Endometrium (tissue), 2 donors: ENCODE results near the gene POM121L12.

Experiments used
- FAIRE-seq: peaks from 2 replicates; lab custom pipeline; 2012; peaks lifted over from hg19 to GRCh38; lab: Jason Lieb, UNC
- donor health status: control.
- donor health status: control.

The POM121L12 gene

DNA sequence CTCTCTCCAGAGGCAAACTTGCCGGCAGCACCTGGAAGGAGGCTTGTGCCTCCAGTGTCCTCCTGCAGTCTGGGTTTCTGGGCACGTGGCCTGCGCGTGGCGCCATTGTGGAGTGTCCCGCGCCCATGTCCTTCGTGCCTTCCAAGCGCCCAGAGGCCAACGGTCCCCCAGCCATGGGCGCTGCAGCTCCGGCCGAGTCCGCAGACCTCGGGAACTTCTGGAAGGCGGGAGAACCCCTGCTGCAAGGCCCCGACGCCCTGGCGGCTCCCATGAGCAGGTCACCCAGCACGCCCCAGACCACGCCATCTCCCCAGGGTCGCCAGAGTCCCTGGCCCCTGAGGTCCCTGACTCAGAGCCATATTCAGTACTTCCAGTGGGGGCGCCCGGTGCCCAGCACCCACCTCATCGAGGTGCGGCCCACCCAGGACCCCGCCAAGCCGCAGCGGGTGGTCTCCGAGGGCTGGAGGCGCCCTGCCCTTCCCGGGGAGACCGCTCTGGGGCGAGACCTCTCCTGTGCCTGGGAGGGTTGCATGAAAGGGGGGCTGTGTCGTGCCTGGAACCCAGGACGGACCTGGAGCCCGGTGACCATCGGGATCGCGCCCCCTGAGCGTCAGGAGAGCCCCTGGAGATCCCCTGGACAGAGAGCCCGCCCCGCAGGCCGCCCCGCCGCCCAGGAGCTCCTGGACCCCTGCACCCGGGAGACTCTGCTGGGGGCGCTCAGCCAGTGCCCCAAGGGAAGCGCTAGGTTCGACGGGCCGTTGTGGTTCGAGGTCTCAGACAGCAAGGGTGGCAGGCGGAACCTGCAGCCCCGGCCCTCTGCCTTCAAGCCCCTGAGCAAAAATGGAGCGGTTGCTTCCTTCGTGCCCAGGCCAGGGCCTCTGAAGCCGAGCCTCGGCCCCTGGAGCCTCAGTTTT, at the start of gene POM121L12:
TSS of gene POM121L12 (plus strand) at position 135 of the 914 bp plus-strand sequence. CDS start at position 174, 39 bp downstream.
- FAIRE-seq = no peak

DNA sequence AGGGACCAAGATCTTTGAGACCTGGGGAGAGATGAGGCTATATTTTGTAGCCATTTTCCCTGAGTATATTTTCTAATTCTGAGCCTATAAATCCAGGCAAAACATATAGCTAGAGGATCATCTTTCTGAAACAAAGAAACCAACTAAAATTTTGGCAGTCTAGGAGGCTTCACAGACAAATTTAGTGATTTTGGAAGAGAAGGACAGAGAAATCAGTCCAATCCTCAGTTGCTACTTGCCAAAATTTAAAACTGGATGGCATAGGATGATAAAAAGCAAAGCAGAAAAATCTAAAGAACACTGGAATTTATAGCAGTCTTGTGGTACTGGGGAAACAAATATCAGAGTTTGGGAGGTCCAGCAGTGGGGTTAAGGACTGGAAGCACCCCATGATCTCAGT, 43.4 kb upstream of the POM121L12 start:
- no peak for FAIRE-seq

DNA sequence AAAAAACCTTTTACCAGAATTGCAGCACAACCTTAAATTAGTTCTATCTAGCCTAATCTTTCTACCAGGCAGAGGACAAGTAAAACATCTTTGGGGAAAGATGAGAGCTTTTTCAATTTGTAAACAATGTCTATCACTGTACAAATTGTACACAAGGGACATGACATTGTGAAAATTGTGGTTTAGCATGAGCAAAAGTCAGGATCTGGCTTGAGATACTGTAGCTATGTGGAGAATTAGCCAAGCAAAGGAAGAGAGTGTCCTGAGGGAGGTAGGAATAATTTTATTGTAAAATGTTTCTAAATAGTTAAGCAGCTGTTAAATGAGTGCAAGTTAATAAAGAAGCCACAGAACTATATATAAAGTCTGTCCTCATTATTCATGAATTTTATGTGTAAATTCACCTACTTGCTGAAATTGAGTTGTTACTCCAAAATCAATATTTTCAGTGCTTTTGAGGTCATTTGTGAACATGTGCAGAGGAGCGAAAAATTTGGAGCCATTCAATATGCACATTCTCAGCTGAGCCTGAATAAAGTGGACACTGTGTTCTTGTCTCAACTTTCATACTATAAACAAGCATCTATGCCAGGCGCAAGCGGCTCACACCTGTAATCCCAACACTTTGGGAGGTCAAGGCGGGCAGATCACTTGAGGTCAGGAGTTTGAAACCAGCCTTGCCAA, 42.8 kb upstream of the POM121L12 start:
- FAIRE-seq = no peak

DNA sequence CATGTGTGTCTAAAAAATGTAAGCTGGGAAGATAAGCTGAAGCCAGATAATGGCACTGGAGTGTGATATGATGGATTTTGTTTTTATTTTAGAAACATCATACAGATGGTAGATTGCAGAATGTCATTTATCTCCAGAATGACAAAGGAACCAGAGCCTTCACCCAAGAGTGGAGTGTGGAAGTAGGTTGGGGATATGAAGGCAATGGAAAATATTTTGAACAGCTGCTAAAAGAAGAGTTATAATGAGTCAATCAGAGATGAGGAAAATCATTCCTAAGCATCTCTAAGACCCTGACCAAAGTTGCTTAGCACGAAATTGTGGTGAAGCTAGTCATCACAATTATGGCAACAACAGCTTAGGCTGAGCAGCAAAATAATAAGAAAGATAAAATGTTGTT, 39.8 kb upstream of the POM121L12 start:
- no peak for FAIRE-seq

DNA sequence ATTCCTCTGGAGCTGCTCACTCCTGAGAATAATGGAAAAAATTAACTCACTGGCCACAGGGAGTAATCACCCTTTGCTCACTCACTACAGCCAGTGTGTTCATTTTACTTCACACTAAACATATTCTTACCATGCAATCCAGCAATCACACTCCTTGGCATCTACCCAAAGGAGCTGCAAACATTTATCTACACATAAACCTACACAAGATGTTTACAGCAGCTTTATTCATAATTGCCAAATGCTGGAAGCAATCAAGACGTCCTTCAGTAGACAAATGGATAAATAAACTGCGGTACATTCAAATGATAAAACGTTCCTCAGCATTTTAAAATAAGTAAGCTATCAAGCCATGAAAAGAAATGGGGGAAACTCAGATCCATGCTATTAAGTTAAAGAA, 34.2 kb upstream of the POM121L12 start:
- FAIRE-seq = no peak

DNA sequence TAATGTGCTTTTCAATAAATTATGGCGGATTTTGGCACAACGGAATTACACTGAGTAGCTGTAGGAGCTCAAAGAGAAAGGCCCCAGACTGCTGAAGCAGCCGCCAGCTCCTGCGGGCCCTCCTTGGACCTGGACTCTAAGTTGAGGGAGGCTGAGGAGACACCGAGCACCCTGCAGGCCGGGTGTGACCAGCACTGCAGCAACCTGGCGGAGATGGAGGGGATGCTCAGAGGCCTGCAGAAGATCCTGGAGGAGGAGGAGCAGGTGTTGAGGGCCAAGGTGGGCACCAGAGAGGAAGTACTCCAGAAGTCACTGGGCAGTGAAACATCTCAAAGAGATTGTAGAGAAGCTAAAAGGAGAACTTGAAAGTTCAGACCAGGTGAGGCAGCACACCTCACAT, 33.0 kb upstream of the POM121L12 start:
- no peak for FAIRE-seq

DNA sequence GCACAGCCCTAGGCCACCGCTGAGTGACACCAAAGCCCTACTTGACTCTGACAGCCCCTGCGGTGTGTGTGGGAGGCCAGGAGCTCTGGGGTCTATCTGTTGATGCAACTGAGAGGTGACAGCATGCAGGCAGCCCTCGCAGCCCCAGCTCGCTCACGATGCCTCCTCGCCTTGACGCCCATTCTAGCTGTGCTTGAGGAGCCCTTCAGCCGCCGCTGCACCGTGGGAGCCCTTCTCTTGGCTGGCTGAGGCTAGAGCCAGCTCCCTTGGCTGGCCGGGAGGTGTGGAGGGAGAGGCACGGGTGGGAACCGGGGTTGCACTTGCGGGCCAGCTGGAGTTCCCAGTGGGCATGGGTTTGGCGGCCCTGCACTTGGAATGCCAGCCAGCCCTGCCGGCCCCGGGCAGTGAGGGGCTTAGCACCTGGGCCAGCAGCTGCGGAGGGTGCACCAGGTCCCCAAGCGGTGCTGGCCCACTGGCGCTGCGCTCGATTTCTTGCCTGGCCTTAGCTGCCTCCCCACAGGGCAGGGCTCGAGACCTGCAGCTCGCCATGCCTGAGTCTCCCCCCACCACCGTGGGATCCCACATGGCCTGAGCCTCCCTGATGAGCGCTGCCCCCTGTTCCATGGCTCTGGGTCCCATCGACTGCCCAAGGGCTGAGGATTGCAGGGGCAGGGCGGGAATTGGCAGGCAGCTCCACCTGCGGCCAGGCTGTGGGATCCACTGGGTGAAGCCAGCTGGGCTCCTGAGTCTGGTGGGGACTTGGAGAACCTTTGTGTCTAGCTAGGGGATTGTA, 31.6 kb upstream of the POM121L12 start:
- no peak for FAIRE-seq

DNA sequence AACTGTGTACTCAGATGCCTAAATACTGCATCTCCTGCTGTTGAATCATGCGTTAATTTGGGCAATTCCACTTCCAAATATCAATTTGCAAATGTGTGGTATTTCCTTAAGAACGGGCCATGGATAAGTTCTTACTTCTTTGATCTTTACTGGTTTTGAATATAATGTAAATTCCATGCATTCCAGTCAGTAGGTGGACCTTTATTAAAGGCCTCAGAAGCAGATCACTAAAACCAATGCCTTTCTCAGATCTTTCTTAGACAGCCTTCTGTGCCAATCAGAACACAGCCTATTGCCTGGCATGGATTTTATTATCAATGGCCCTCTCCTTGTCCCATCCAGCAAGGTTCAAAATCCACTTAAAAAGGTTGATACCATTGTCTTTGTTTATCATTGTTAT, 21.5 kb upstream of the POM121L12 start:
- no peak for FAIRE-seq

DNA sequence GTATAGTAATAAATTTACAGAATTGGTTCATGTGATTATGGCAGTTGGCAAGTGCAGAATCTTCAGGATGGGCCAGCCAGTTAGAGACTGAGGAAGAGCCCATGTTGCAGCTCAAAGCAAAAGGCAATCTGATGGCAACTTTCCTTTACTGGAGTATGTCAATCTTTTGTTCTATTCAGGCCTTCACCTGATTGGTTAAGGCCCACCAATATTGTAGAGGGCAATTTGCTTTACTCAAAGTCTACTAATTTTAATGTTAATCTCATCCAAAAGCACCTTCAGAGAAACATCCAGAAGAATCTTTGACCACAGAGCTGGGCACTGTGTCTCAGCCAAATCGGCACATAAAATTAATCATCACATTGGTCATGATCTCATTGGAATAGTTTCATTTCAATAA, 20.0 kb upstream of the POM121L12 start:
- no peak for FAIRE-seq

DNA sequence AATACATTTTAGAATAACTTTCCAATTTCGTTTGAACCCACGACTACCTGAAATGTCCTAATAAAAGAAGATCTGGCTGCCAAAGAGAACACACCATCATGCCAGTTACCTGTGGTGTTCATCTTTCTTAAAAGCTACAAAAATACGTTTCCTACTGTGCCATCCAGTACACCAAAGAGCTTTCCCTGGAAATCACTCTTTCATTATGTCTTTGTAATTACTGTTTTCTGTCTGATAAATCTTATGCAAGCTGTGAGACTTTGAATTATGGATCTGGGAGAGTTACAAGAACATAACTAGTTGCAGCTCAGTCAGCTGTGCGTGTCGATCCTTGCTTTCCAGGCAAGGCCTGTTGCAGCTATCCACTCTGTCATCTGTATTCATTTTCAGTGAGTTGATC, 12.5 kb upstream of the POM121L12 start:
- no peak for FAIRE-seq

DNA sequence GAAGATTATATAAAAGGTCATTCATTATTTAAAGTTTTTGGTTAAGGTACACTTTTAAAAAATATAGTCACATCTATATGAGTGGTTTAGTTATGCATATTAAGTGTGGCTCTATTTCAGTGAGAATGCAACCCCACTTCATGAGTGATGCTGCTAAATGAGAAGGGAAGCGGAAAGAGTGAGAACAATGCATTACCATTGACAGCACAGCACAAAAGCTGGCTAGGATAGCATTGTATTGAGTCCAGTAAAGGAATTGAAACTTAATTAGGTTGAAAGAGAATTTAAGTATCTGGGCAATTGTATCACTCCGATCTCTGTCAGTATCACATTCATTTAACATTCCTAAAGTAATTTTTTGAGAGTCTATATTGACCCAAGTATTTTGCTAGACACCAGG, 13.2 kb downstream of the POM121L12 start:
- FAIRE-seq = no peak

DNA sequence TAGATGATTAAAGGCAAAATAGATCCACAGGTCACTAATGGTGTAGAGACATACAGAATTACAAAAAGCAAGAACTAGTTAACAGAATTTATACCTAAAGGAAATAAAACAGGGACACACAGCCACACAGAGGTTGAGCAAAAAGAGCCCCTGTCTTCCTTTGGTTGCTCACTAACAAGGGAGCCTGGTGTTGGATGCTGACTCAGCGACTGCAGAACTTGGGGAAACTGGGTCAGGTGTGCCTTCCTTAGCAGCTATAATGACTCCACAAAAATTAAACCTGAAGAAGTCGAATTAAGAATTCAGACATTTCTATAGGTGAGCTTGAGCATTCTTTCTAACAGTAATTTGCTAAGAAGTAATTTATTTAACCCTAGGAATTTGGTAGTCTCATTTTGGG, 15.0 kb downstream of the POM121L12 start:
- FAIRE-seq = no peak

DNA sequence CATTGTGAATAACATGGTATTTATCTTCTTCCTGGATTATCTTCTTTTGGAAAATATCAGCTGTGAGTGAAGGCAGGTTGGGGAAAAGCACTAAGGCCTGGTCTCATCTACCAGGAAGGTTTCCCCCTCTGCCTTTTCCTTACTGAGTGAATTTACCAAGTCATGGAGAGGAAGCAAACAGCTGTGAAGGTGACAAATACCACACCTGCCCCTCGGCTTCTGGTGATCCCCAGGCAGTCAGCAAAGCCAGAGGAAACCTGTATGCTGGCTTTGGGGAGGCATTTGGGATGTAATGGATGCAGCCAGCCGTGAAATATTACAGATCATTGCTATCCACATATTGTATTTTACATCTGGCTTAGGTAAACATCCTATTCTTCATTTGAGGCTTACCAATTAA, 24.2 kb downstream of the POM121L12 start:
- FAIRE-seq = no peak

DNA sequence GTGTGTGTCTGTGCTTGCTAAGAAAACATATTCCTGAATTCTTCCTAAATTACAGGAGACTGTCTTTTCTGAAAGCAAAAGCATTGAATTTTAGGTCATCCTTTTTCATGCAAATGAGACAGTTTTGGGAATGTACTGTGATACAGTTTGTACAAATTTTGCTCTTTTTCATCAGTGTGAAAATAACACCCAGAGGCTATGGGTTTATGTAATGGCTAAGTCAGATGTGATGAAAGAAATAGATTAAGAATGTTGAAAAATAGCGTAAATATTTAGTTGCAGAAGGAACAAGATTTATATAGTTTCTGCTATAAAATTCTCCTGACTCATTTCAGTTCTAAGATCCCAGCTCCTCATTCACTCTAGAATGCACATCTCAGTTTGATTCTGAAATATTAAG, 24.6 kb downstream of the POM121L12 start:
- no peak for FAIRE-seq

DNA sequence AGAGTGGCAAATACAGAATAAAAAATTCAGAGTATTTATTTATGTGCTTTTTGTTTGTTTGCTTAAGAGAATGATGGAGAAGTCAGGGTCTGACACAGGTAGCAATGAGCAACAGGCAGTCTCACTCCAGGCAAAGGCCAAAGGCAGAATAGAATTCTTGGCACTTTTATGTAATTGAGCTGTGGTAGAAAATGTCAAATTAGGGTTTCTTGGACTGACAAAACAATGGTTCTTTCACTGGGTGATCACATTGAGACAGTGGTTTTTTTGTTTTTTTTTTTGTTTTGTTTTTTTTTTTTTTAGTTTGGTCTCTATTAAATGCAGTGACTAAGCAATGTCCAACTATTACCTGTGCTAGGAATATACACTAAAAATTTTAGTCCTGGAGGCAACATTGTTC, 27.4 kb downstream of the POM121L12 start:
- no peak for FAIRE-seq

DNA sequence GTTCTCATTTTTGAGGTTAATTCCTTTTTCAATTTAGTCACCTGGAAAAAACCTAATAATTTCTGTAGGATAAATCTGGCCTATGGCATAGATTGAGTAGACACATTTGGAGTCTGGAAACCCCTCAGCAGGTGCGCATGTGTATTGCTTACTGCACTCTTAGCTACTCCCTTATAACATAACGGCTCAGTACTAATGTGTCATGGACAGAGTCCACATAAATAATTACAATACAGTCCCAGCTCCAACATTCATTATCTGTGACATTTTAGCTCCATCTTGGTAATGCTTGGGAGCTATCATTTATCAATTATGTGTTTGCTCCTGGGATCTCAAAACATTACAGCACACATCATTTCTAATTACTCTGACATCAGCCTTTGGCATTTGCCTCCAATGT, 33.2 kb downstream of the POM121L12 start:
- FAIRE-seq = no peak

DNA sequence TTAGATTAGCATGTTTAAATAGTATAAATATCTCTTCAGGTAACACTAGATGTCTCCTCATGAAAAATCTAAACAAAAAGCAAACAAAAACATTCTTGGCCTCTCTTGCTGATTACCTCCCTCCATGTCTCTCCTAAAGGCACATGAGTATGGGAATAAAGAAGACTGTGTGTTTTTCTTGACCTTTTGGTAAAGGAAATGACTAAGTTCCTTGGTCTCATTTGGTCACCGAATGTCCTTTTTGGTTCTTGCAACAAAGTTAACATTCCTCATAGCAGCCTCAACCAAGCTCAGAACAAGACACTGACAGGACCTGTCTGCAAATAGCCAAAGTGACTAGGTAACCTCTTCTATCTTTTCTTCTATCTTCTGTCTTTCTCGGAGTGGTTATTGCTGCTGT, 35.5 kb downstream of the POM121L12 start:
- FAIRE-seq = no peak
